H1 (cell line): Measurements from ENCODE around the gene TSHR. TPM values are rescaled to one million over a fixed set of nuclear protein-coding genes. Genes with fewer than 3 reads are reported as not detected.

Experiments
- CHD2 ChIP-seq: IDR thresholded peaks from 2 replicates; pipeline ENCODE4 v1.6.1; 2012; ENCODE audit warnings: low read length, improper control_type of control experiment
- CHD7 ChIP-seq: fragments of 300-600 bp; sonication (generic); IDR thresholded peaks from 2 replicates; pipeline ENCODE4 v1.7.1; 2012; ENCODE audit warnings: low read length, moderate library complexity, mild to moderate bottlenecking, inconsistent platforms; ENCODE audit not compliant: insufficient replicate concordance
- CREB1 ChIP-seq: IDR thresholded peaks from 2 replicates; pipeline ENCODE4 v1.6.1; 2012; ENCODE audit warnings: inconsistent platforms
- GTF2F1 ChIP-seq: IDR thresholded peaks from 2 replicates; pipeline ENCODE4 v1.6.1; 2012; ENCODE audit warnings: low read depth, low read length, improper control_type of control experiment, borderline replicate concordance
- KDM4A ChIP-seq: IDR thresholded peaks from one replicate; pipeline ENCODE4 v1.7.1; 2012; ENCODE audit warnings: low read depth, mild to moderate bottlenecking, moderate library complexity, low read length, inconsistent platforms; ENCODE audit not compliant: severe bottlenecking
- RAD21 ChIP-seq, 2 experiments: IDR thresholded peaks in 1 of 2; conservative IDR thresholded peaks in 1 of 2; 2 replicates each; pipeline ENCODE4 v1.6.1; 2011; ENCODE audit warnings: low read depth in 2 of 2, low read length in 2 of 2, improper control_type of control experiment in 1 of 2, inconsistent platforms in 1 of 2, mild to moderate bottlenecking in 1 of 2, moderate library complexity in 1 of 2
- TBP ChIP-seq: IDR thresholded peaks from 2 replicates; pipeline ENCODE4 v1.6.1; 2011; ENCODE audit warnings: low read depth, low read length, improper control_type of control experiment
- TEAD4 ChIP-seq: IDR thresholded peaks from 2 replicates; pipeline ENCODE4 v1.6.1; 2012; ENCODE audit warnings: low read depth, low read length, inconsistent platforms, mixed read lengths
- polyA plus RNA-seq, 7 experiments: library from polyadenylated mRNA; depleted of rRNA in 3 of 7; stranded (reverse) in 5 of 7; unstranded in 2 of 7; fragments of >200 nt in 5 of 7; fragments of 200-250 nt in 2 of 7; gene quantifications; 1 replicate in 5 of 7; 2 replicates in 1 of 7; 4 replicates in 1 of 7; pipeline versions ENCODE4 v1.2.1 to v1.2.3, GENCODE V29; 2011 to 2013; ENCODE audit warnings: missing spikeins in 2 of 7, mixed read lengths in 2 of 7
- total RNA-seq: library from RNA; stranded (reverse); fragmentation: NEBNext Ultra II Directional; extraction: Animal tissue kit (Norgen Biotek cat#: 25700); gene quantifications from 2 replicates; pipeline ENCODE4 v1.2.1, GENCODE V29; 2021
- TF ChIP-seq, protein P1 (sequence below): IDR thresholded peaks from 2 replicates; pipeline ENCODE4 v1.6.1; 2011; ENCODE audit warnings: low read length, improper control_type of control experiment

TSHR gene
- total and polyA plus RNA-seq, 2 of the 8 experiments (the other 6 are each of a cell fraction or from before 2014, with no cell fraction given), result 0.27 TPM; not detected in 1

DNA sequence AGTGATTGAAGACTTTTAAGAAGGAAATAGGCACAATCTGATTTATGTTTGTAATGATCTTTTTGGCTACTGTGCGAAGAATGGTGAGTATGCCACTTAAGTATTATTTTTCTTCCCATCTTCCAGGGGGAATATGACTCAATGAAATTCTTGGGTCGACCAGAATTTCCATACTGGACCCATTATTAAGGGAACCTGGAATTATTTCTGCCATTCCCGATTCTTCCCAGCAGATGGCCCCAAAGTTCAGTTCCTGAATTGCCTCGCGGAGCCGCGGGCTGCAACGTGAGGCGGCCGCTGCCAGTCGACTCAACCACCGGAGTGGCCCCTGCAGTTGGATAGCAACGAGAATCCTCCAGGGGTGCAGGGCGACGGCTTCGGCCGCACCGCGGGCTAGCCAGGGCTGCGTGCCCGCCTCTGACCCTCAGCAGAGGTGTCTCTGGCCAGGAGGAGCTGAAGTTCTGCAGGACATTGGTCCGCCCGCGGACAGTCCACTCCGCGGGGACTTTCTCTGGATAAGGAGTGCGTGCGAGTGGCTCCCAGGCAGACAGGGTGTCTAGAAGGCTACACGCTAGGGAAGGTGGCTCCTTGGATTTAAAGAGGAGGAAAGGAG lies 628 bp upstream of the TSHR start (continued):
- TF ChIP-seq RAD21 (IDR thresholded peaks at IDR 0.05 in 1 of 2, conservative IDR thresholded peaks at IDR 0.05 in 1 of 2; ENCODE audit: low read depth in 2 of 2, low read length in 2 of 2) (peak; percentile 85 to 93), CHD7 (no peak), GTF2F1 (no peak), TBP (peak; percentile 59), CREB1 (peak; percentile 40; the same call in 1 of the 2 replicates), CHD2 (peak; percentile 46; the same call in 1 of the 2 replicates), TEAD4 (peak; percentile 63), KDM4A (peak; percentile 91)
- TF ChIP-seq, protein P1, sequence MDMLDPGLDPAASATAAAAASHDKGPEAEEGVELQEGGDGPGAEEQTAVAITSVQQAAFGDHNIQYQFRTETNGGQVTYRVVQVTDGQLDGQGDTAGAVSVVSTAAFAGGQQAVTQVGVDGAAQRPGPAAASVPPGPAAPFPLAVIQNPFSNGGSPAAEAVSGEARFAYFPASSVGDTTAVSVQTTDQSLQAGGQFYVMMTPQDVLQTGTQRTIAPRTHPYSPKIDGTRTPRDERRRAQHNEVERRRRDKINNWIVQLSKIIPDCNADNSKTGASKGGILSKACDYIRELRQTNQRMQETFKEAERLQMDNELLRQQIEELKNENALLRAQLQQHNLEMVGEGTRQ, result no peak
- TF ChIP-seq, all 59 proteins: peak for 12
